Measurements from ENCODE around the gene LNX1.

DNA sequence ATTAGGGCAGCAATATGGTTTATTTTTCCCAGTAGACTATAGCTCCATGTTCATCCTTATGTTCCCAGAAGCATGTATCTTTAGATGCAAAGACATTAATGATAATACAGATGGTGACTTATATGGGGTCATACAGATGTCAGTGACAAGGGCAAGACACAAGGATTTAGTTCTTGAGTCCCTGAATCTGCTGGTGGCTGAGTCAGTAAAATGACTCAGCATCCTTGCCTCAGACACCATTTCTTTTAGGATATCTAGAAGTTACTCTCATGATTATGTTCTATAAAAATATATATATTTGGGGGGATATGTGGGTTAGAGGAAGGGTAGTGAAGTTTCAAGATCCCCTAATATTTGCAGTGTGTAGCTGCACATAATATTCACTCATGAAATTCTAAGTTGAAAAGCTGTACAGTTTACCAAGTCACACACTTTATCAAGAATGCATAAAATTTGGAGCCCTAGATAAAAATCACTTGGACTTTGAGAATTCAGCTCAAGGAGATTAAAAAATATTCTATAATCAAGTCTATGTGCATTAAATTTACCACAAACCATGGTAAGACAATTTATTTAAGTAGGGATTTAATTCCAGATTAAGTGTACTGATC is 101.9 kb downstream of the LNX1 start:
- TF ChIP-seq CTCF (optimal IDR thresholded peaks at IDR 0.05 in 1 of 3, IDR thresholded peaks at IDR 0.05 in 1 of 3, conservative IDR thresholded peaks at IDR 0.05 in 1 of 3; ENCODE audit: extremely low read depth in 1 of 3, insufficient read depth in 2 of 3, low read length in 3 of 3) (no peak), EZH2 (IDR thresholded peaks at IDR 0.05; ENCODE audit: low read length) (no peak)
